HL-60 (cell line): ENCODE results near the gene SPINK8.

Source experiments
- DNase-seq, 2 experiments: peaks; one replicate each; pipeline ENCODE4 v3.0.0-alpha.2; 2010 to 2020; ENCODE audit warnings: low read depth in 1 of 2, low spot score in 1 of 2
- H3K27ac ChIP-seq: fragments of 250-450 bp; sonication (Bioruptor Pico); replicated peaks from 2 replicates; pipeline ENCODE4 v1.5.1; 2020; ENCODE audit warnings: mild to moderate bottlenecking, moderate library complexity
- H3K27me3 ChIP-seq: fragments of 250-450 bp; sonication (Bioruptor Pico); 2 replicates; pipeline ENCODE4 v1.5.1; 2021; ENCODE audit warnings: mild to moderate bottlenecking, moderate library complexity; ENCODE audit not compliant: insufficient read depth, poor library complexity, severe bottlenecking
- H3K4me3 ChIP-seq: replicated peaks from 2 replicates; pipeline ENCODE4 v1.5.1; 2011; ENCODE audit warnings: mild to moderate bottlenecking, control low read depth, low read length; ENCODE audit not compliant: insufficient read depth
- GABPA ChIP-seq: IDR thresholded peaks from 2 replicates; pipeline ENCODE4 v1.6.1; 2012; ENCODE audit warnings: low read depth
- POLR2AphosphoS5 ChIP-seq: IDR thresholded peaks from 2 replicates; pipeline ENCODE4 v1.6.1; 2012; ENCODE audit warnings: low read depth
- SPI1 ChIP-seq: IDR thresholded peaks from 2 replicates; pipeline ENCODE4 v1.6.1; 2012; ENCODE audit warnings: low read depth, mild to moderate bottlenecking, borderline replicate concordance
- TF ChIP-seq, protein P1 (sequence below): IDR thresholded peaks from one replicate; pipeline ENCODE4 v1.5.1; 2011; ENCODE audit warnings: low read length, control low read depth, inconsistent platforms; ENCODE audit not compliant: insufficient read depth
- TF ChIP-seq, protein P2 (sequence below): IDR thresholded peaks from 2 replicates; pipeline ENCODE4 v1.6.1; 2012; ENCODE audit warnings: low read depth; ENCODE audit not compliant: insufficient replicate concordance

SPINK8 gene

DNA sequence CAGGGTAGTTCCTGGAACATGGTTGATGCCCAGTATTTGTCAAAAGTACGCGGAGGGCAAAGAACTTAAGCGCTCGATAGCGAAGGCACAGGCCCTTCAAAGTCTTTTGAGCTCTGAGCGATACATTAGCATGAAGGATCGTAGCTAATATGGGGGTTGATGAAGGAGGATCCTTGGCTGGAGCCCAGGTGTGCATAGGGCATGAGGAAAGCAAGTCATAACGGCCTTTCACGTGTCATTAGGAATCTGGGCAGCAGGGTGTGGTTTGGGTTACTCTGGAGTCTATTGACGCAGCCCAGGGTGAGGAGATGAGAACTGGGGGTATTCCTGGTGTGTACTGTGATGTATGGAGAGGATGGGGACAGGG is 31.7 kb downstream of the SPINK8 start:
- DNase-seq, result peak in 1 of 2 experiments; percentile 23
- Histone ChIP-seq H3K27ac (peak overlapping the region; percentile 98), H3K4me3 (peak overlapping the region; percentile 74), H3K27me3 (no peaks in the 10 kb centered on the region)
- TF ChIP-seq GABPA, result 0 out of 2 replicates have a peak, but pooled peaks have one; percentile 1
- TF ChIP-seq, protein P1, sequence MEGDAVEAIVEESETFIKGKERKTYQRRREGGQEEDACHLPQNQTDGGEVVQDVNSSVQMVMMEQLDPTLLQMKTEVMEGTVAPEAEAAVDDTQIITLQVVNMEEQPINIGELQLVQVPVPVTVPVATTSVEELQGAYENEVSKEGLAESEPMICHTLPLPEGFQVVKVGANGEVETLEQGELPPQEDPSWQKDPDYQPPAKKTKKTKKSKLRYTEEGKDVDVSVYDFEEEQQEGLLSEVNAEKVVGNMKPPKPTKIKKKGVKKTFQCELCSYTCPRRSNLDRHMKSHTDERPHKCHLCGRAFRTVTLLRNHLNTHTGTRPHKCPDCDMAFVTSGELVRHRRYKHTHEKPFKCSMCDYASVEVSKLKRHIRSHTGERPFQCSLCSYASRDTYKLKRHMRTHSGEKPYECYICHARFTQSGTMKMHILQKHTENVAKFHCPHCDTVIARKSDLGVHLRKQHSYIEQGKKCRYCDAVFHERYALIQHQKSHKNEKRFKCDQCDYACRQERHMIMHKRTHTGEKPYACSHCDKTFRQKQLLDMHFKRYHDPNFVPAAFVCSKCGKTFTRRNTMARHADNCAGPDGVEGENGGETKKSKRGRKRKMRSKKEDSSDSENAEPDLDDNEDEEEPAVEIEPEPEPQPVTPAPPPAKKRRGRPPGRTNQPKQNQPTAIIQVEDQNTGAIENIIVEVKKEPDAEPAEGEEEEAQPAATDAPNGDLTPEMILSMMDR, result no peak

GRCh38 chr3:48301020-48301799 is 32.3 kb downstream of the SPINK8 start, which contains the start of gene NME6:
Gene NME6 (minus strand): TSS chr3:48301367.
- Histone ChIP-seq H3K27me3 (no peaks in the 10 kb centered on the region), H3K4me3 (peak within 1 kb of the TSS; percentile 74), H3K27ac (peak within 1 kb of the TSS; percentile 98)
- peak; percentile 93 to 95 for DNase-seq
- TF ChIP-seq POLR2AphosphoS5 (peak; percentile 88), SPI1 (no peak), GABPA (peak; percentile 52; the same call in 1 of the 2 replicates)

- DNase-seq, result peak; percentile 66 to 79
- Histone ChIP-seq H3K27me3 (no peaks in the 10 kb centered on the region), H3K4me3 (peak overlapping the region; percentile 74), H3K27ac (peak overlapping the region; percentile 98)
- TF ChIP-seq, protein P1, result no peak
- peak; percentile 92 for TF ChIP-seq SPI1
- TF ChIP-seq, protein P2, sequence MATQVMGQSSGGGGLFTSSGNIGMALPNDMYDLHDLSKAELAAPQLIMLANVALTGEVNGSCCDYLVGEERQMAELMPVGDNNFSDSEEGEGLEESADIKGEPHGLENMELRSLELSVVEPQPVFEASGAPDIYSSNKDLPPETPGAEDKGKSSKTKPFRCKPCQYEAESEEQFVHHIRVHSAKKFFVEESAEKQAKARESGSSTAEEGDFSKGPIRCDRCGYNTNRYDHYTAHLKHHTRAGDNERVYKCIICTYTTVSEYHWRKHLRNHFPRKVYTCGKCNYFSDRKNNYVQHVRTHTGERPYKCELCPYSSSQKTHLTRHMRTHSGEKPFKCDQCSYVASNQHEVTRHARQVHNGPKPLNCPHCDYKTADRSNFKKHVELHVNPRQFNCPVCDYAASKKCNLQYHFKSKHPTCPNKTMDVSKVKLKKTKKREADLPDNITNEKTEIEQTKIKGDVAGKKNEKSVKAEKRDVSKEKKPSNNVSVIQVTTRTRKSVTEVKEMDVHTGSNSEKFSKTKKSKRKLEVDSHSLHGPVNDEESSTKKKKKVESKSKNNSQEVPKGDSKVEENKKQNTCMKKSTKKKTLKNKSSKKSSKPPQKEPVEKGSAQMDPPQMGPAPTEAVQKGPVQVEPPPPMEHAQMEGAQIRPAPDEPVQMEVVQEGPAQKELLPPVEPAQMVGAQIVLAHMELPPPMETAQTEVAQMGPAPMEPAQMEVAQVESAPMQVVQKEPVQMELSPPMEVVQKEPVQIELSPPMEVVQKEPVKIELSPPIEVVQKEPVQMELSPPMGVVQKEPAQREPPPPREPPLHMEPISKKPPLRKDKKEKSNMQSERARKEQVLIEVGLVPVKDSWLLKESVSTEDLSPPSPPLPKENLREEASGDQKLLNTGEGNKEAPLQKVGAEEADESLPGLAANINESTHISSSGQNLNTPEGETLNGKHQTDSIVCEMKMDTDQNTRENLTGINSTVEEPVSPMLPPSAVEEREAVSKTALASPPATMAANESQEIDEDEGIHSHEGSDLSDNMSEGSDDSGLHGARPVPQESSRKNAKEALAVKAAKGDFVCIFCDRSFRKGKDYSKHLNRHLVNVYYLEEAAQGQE, result no peak
- peak; percentile 67 for TF ChIP-seq POLR2AphosphoS5
Observed at GRCh38 chr3:48299746-48300712, 33.4 kb downstream of the SPINK8 start.

- H3K4me3 ChIP-seq, result no peak overlapping the region
- DNase-seq, result no peak
- no peaks in the 10 kb centered on the region for H3K27me3 ChIP-seq
- TF ChIP-seq GABPA, result no peak
- no peak for TF ChIP-seq POLR2AphosphoS5
- TF ChIP-seq, protein P2, result no peak
- TF ChIP-seq SPI1, result no peak
- no peak overlapping the region for H3K27ac ChIP-seq
Observed at GRCh38 chr3:48297111-48297810, 36.2 kb downstream of the SPINK8 start.
